NCI-H128 (cell line): Measurements from ENCODE around the gene AKAP8.
"Not testable (repeated sequence)": the region's sequence is repeated elsewhere in the genome, so short reads cannot be mapped to it uniquely, and the experiment has no call there.

Experiments used
- DNase-seq: peaks from one replicate; lab custom pipeline; 2025; ENCODE audit not compliant: unreplicated experiment; lab: John Stamatoyannopoulos, UW

AKAP8 gene

DNA sequence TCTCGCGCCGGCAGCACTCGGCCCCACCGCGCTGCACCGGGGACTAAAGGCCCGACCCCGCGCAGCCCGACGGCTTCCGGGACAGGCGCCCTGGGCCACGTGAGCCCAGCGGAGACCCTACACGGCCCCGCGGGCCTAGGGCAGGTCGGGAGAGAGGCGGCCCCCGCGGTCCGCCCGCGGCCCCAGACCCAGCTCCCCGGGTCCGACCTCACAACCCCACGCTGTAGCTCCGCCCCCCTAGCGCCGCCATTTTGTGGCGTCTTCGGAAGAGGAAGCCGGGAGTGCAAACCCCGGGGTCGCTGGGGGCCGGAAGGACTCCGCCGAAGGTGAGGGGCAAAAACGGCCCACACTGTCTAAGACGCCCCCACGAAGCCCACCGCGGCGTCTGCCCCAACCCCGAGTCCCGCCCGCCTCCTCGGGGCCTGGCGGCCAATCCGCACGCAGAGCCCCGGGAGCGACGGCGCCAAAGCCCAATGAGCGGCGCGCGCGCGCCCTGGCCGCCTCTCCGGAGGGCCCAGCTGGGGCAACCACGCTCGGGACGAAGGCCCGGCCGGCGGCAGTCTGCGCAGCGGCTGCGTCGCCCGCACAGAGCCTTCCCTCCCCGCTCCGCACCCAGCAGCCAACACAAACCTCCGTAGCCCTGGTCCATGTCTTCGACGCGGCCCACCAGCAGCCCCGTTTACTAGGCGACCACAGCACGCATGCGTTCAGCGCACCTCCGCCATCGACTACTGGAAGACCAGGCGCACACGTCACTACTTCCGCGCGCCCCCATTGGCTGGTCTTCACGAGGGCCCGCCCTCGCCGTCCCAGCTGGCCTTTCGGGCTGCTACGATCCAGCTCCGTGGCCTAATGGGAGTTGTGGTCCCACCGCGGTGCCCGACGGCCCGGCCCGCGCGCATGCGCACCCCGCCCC lies at the start of gene AKAP8:
AKAP8 (minus strand) TSS at position 705 of the 916 bp plus-strand sequence; CDS start at position 649, 56 bp downstream.
- DNase-seq, result peak; percentile 94

DNA sequence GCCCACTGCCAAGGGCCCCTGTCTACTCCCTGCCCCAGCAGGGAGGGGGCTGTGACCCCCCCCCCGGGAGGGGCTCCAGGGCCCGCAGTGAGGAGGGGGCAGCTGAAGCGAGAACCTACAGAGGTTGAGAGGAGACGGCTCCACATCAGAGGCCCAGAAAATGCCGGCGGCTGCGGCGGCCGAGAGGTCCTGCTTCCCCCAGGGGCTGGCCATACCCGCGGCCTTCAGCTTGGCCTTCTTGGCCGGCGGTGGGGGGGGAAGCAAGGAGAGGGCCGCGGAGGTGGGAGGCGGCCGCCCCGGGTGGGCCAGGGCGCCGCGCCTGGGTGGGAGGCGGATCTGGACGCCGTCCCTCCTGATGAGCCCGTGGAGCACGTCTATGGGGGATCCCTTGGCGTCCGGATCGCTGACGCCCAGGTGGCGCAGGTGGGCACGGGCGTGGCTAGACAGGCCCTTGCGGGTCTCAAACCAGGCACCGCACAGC lies 48.4 kb upstream of the AKAP8 start:
- DNase-seq, result no peak

DNA sequence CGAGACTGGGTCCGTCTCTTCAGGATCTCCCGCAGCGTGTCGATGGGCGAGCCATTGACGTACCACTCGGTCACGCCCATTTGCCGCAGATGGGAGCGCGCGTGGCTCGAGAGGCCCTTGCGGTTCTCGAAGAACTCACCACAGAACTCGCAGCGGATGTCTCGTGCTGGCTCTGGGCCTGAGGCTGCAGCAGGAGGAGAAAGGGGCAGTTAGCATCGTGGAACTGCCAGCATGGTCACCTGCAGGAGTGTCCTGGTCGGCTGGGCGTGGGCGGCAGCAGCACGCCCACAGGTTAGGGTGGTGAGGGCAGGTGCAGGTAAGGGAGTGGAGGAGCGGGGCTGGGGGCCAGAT lies 47.7 kb upstream of the AKAP8 start:
- no peak for DNase-seq

DNA sequence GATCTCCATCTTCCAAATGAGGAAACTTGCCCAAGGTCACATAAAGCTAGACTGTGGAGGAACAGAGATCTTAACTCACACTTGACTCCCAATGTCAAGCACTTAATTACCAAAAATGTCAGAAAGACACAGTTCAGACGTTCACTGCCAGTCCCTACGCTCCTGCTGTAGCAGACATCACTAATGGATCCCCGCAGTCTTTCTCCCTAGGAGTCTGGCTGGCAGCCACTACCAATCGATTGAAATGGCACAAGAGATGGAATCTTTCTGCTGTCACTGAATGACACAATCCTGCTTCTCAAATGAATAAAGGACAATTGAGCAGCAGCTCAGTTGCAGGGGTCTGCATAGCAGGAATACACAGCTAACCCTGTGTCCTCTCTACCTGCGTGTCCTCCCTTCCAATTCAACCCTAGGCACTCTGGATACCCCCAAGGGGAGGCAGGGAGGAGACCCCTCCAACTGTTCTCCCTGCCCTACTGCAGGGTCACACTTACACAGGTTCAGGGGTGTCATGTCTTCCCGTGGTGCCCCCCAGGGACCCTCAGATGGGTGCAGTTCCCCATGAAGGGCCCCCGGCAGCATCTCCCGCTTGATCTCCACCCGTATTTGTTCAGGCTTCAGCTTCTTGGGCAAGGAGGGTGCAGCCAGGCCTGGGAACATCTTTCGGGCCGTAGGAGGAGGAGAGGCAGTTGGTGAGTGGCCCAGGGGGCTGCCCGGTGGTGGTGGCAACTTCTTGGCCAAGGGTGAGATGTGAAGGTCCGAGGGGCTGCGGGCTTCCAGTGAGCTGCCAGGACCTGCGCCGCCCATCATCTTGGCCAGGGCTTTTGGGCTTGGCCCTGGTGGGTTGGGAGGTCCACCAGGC lies 47.1 kb upstream of the AKAP8 start:
- DNase-seq, result no peak

DNA sequence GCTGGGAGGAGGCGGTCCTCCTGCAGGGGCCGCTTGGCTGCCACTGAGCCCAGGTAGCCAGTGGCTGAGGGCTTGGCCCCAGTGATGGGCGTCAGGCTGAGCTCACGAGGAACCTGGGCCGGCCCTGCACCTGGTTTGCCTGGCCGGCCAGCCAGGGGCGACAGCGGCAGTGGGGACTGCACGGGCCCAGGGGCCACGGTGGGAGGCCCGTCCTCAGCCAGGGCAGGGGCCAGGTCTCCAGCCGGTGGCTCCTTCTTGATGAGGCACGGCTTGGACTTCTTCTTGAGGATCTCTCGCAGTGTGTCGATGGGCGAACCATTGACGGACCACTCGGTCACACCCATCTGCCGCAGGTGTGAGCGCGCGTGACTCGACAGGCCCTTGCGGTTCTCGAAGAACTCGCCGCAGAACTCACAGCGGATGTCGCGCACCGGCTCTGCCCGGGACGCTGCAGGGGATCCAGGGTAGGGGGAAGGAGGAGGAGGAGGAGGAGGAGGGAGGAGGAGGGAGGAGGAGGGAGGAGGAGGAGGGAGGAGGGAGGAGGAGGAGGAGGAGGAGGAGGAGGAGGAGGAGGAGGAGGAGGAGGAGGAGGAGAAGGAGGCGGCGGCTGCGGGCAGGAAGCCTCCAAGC lies 45.8 kb upstream of the AKAP8 start:
- no peak for DNase-seq

DNA sequence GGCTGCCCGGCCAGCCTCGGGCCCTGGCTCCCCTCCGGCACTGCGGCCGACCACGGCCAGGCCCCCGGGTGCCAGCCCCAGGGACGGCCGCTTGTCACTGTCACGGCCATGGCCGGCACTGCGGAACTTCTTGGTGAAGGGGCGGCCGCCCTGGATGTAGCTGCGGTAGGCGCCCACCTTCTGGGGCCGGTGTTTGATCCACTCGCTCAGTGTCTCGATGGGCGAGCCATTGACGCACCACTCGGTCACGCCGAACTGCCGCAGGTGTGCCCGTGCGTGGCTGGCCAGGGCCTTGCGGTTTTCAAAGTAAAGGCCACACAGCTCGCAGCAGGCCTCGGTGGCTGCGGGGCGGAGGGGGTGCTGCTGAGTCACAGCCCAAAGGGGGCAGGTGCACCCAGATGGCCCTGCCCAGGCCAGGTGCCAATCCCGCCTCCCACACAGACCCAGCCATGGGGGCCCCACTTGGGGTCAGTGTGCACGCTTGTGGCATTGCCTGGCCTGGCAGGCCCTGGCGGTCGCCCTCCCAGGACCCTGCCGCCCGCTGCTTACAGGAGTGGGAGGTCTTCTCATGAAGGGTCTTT lies 45.2 kb upstream of the AKAP8 start:
- no peak for DNase-seq

DNA sequence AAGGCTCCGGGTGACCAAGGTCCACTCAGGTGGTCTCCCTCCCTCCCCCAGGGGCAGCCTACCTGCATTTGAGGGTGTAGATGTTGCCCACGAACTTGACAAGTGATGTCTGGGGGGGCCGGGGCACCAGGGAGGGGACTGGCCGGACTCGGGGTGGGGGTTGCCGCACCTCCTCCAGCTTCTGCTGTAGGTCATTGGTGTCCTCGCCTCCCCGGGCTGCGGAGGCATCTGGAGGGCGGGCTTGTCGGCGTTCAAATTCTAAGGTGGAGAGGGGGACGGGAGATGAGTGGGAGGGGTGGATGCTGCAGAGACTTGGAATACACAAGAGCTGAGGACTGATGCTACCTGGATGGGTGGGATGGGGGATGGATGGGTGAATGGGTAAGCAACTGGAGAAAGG lies 44.5 kb upstream of the AKAP8 start:
- DNase-seq, result no peak

DNA sequence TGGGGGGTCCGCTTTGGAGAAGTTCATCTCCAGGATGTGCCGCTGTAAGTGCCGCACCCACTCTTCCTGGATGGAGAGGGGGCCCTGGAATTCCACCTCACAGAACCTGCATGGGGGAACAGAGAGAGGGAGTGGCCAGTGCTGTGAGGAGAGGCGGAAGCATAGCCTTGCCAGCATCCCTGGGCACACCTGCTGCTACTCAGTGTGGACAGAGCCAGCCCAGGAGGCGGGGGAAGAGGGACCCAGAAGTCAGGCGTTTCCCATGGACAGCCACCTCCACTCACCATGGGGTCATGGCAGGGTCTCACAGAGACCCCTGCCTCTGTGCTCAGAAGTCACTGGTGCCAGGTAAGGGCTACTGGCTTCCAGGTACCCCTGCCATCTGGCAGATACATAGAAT lies 43.5 kb upstream of the AKAP8 start:
- DNase-seq, result no peak

DNA sequence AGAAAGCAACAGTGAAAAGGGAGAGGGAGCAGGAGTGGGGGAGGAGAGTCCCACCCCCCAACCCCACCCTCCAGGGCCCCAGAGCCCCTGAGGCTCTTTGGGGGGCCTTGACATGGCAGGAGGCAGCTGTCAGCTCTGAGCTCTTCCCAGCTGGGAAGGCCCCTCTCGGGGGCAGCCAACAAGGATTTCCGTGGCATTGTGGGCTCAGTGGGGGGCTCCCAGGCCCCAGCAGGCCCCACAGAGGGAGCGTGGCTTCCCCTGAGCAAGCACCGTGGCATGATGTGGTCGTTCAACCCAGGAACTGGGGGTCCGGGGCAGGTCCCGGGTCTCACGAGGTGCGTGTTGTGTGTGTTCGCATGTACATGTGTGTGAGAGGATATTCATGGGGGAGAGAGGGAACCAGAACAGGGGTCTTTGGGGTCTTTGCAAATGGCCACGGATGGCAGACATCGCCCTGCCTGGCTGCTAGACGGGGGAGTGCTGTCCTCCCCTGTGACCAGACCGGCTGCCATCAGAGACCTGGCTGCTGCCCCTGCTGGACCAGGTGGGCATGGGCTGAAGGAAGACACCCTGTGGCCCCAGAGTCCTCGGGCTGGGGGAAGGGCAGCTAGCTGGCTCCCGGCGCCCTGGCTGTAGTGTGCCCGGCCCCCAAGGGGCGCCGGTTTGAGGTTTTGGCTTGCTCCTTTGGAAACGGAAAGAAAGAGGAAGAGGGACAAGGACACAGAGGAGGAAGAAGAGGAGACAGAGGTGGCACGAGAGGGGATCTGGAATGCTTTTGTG lies 42.9 kb upstream of the AKAP8 start:
- no peak for DNase-seq

DNA sequence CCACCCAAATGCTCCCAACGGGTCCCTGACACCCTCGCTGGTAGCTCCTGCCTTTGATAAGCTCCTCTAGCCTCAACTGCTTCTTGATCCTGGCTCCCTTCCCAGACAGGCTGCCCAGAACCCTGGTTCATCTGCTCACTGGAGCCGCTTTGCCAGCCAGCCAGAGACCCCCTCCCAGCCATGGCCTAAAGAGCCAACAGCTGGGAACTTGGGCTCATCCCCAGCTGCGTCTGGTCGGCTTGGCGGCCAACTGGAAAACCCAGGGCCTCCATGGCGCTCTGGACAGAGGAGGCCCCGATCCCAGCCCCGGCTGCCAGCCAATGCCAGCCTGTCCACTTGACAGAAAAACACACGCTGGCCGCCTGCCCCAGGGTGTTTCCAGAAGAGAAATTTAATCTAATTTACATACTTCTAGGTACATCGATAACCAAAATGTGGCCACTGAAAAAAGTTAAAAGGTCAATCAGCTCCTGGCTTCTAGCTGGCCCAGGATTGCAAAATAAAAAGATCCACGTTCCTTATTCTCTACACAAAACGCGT lies 42.2 kb upstream of the AKAP8 start:
- DNase-seq, result no peak

DNA sequence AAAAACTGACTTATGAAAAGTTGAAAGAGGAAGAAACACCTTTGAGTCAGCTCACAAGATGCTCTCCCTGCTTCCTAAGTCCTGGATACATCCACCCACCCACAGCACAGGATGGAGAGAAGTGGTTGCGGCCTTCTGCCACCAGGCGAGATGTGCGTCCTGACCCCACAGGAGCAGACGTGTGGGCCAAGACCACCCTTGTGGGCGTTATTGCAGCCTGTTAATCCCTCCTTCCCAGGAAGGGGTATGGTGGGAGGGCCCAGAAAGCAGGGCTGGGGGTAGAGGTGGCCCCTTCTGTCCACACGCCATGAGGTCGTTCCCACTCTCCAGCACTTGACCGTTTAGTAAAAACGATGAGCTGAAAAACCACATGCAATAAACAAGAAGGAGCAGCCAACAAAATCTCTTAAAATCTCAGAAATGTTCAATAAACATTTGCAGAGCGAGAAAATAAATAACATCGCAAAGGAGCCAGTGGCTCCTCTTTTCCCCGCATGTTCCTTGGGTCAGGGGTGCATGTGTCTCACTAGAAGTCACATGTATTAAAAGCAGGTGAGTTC lies 41.6 kb upstream of the AKAP8 start:
- DNase-seq, result no peak

DNA sequence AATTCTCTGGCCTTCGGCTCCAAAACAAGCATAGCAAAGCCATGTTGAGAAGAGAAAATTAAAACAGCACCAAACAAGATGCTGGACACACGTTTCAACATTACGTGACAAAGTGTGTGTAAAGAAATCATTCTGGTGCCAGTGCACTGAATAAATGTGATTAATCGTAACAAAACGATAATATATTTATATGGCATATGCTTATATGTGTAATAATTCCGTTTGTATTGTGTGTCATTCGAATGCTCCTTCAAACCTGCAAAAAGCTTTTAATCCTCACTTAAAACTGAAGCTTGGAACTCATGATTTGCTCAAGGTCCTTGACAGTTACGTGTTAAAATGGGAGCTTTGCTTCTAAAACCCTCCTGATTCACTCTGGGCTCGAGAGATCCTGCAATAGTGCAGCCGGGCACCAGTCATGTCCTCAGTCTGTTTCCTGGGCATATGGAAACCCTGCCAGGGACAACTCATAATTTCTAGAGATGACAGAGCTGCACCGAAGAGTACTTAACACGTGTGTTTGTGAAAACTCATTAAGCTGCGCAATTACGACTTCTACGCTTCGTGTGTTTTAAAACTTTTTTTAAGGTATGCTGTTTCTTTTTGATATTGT lies 39.9 kb upstream of the AKAP8 start:
- DNase-seq, result no peak

DNA sequence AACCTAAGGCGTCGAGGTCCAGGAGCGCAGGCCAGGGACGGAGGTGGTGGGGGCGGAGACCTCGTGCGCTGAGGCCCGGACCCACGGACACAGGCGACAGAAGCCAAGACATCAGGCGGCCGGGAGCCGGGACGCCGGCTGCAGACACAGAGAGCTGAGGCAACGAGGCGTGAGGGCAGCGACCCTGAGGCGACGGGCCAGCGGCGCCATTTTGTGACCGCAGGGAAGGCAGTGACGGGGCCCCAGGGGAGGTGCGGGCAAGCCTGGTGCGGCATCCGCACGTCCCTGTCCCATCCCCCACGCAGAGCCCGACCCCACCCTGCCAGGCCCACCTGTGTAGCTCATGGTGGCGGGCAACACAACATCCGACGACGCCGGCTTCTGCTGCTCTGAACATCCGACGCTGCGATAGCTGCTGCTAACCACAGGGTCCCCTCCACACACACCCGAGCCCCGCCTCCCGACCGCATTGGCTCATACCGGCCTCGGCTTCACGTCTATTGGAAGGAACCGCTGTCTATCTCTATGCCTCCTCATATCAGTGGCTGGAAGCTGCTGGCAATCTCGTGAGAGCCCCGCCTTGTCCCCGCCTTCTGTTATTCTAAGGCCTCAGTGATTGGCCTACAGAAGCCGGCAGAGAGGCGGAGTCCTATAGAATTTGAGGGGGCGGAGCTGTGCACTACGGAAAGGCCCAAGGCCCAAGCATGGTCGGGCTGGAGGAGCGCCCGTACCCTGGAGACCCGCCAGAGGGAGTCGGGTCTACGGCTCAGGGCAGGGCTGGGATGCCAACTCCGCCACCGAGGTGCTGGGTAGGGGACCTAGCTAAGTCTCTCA lies 39.2 kb upstream of the AKAP8 start, which contains the start of gene AKAP8L:
AKAP8L (minus strand) TSS at position 410 of the 834 bp plus-strand sequence; CDS start at position 345, 65 bp downstream.
- DNase-seq, result peak; percentile 99

DNA sequence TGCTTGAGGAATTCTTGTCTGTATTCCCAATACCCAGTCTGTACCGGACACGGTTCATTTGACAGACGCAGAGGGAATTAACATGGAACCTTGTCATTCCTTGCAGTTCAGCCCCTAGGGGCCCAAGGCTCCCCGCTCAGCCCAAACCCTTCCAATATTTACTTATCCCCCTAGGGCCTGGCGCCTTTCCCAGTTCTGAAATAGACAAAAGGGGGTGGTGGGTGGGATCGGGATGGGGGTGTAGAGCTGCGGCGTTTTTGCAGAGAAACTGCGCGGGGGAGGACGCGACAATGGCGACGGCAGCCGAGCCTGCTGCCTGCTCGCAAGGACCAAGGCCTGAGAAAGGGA lies 38.6 kb upstream of the AKAP8 start:
- DNase-seq, result no peak

DNA sequence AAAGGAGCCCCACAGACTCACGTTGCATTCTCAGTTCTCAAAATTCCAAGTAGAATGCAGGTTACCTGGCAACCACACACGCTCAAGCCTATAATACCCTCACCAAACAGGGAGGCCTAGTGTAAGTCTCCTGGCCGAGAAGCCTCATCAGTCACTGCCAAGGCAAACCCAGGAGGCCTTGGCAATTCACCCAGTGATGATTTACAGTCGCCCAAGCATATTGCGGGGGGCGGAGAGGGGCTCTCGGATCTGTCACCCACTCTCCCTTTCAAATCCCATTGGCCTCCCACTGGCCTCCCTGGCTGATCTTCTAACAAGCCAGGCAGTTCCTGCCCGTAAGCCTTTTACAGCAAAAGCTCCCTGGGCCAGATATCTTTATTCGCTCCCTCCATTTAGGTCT lies 38.1 kb upstream of the AKAP8 start:
- no peak for DNase-seq

DNA sequence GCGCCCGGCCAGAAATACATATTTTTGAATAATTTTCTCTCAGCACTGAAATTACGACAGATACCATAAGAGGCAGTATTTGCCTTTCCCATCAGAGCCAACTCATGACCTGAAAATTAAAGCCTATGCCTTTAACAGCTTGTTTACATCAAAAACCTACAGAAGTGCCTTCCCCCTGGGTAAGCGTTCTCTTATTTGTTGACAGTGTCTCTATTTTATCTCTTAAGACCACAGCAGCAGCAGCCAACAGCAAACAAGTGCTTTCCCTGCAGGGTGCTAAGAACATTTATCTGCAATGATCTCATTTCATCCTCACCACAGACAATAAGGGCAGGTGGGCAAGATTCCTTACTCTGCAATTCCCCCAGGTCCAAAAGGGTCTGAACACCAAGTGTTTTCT lies 33.2 kb upstream of the AKAP8 start:
- DNase-seq, result peak; percentile 39

DNA sequence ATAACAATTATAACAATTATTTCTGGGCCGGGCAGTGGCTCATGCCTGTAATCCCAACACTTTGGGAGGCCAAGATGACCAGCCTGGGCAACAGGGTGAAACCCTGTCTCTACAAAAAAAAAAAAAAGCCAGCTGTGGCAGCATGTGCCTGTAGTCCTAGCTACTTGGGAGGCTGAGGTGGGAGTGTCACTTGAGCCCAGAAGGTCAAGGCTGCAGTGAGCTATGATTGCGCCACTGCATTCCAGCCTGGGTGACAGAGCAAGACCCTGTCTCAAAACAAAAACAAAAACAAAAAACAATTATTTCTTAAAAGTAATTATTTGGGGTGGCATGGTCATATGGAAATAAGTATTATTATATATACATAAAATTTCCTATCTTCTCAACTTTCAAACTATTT lies 31.8 kb upstream of the AKAP8 start:
- DNase-seq, result not testable (repeated sequence)

DNA sequence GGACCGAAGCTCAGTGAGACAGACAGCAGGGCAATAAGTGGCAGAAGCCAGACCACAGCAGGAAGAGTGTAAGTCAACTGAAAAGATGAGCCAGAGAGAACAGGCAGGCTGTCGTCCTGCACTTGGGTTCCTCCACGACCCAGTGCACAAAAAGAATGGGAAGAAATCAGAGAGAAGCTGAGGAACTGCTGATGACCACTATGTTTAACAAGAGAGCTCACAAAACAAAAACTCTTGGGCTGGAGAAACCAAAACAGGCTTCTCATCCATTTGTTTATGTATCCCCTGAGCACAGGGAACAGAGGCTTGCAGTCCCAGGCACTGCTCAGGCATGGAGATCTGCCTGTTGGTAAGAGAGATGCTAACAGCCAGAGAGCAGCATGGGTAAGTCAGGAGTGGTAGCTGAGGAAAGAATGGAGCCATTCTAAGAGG lies 25.2 kb upstream of the AKAP8 start:
- DNase-seq, result no peak
